HG03354 (cell line): ENCODE measurements around the gene BHMT2.

ENCODE experiments used
- ATAC-seq: cut with Tn5 transposase; IDR thresholded peaks from one replicate; pipeline ENCODE4 v1.9.1; 2021; ENCODE audit warnings: mild to moderate bottlenecking; ENCODE audit not compliant: unreplicated experiment, poor library complexity, severe bottlenecking

The BHMT2 gene

DNA sequence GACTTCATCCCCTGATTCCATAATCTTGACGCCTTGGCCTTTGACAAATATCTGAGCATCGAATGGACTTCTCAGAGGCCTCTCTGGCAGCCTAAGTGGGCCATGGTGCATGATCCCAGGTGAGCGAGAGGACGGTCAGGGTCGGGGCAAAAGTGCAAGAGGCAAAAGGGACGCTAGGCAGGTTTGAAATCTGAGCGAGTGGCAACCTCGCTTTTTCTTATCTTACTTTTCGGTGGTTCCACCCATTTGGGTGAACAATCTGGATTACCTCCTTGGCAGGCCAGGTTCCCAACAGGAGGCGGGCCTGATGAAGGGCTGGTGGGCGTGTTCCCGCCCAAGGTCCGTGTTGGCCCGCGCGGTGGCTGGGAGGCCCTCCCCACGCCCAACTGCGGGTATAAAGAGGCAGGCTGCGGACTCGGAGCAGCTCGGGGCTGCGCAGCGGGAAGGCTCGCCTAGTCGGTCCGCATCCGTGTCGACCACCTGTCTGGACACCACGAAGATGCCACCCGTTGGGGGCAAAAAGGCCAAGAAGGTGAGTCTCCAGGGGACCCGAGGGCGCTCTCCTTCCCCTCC lies 41.9 kb downstream of the BHMT2 start, which contains the start of gene BHMT:
BHMT (plus strand) TSS at position 423 of the 573 bp plus-strand sequence; CDS start at position 500, 77 bp downstream.
- no peak for ATAC-seq

DNA sequence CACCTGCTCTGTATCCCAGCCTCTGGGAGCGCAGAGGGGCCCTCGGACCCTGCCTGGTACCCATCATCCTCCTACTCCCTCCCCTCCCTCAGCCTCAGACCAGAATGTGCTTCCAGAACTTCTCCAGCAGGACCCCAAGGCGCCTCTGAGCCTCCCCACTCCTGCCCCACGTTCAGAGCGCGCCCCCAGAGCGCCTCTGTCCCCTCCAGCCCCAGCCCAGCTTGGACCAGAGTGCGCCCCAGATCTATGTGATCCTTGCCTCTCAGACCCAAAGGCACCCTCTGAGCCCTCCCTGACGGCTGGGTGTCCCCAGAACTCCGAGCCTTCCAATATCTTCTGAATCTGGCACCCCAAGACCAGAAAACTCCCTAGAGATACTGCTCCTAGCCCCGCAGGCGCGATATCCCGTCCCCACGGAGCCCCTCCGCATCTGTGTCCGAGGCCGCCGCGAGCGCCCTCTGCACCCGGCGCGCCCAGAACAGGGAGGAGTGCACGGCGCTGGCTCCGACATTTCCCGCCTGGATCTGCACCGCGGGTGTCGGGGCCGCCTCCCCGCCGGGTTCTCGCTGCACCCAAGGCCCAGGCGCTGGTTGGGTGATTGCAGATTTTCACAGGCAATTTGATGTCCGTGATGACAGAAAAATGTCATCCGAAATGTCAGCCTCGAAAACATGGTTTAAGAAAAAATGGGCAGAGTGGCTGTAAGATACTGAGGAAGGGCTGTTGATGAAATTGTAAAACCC lies 42.6 kb downstream of the BHMT2 start:
- ATAC-seq: no peak

DNA sequence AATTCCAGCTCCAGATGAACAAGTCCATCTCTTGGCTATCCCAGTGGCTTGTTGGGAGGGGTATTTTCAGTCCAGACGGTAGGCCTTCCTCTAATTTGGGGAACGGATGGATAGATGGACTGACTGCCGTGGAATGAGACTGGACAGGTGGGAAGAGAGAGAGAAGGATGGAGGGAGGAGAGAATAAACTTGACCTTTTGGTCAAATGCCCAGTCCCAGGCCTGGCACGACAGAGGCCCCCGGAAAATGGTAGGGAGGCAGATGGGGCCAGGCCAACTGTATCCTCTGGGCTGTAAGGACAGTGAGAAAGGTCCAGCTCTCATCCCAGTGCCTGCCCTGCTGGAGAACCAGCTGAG lies 43.1 kb downstream of the BHMT2 start:
- no peak for ATAC-seq

DNA sequence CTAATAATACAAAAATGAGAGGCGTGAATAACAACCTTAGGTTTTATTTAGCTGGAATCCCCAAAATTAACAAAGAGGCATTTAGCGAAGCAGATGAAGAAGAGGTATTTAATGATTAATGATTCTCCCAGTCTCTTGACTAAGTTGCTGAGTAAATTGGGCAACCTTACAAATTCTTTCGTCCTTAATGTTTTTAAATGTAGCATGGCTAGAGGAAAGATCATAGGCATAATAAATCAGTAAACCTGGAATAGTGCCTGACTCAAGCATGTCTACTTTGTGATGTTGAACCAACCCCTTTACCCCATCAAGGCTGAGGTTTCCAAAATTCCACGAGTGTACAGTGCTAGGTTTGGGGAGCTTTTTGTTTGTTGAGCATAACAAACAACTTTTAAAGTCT lies 49.9 kb downstream of the BHMT2 start:
- ATAC-seq: no peak

DNA sequence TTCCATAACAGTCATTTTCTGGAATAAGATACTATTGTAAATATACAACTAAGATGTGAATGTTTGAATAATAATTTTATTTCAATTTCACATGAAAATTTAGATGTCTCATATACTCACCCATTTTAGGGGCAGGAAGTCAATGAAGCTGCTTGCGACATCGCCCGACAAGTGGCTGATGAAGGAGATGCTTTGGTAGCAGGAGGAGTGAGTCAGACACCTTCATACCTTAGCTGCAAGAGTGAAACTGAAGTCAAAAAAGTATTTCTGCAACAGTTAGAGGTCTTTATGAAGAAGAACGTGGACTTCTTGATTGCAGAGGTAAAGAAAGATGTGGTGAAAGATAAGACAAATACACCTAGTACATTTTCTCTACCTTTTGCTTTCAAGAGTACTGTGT lies 50.7 kb downstream of the BHMT2 start:
- no peak for ATAC-seq

DNA sequence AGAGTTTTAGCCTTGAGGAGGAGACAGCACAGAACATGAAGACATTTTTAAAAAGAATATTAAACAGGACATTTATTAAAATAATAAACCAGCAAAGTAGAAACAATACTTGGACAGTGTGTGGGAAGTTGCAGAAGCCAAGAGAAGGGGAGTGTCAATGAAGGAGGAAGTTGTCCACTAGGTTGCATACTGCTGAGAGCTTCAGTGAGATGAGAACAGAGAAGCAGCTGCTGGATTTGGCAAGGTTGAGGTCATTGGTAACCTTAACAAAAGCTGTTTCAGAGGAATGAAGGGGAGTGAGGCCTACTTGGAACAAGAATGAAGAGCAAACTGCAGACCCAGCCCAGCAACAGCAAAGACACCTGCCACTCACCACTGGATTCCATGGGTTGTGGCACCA lies 53.4 kb downstream of the BHMT2 start:
- no peak for ATAC-seq

DNA sequence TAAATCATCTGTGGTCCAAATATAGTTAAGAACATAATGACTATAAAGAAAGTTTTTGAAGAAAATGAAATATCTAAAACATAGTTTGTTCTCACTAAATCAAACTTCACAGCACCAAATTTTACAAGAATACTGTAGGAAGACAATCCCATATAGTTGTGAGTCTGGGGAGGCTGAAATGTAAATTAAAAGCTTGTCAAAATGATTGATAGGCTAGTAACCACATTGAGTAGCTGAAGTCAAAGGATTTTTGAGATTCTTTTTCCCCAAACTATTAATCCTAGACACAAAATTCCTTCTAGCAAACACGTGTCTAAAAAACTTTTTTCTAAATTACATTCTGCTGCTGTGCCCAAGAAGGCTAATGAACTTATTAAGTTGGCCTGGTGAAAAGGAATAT lies 55.0 kb downstream of the BHMT2 start:
- no peak for ATAC-seq

DNA sequence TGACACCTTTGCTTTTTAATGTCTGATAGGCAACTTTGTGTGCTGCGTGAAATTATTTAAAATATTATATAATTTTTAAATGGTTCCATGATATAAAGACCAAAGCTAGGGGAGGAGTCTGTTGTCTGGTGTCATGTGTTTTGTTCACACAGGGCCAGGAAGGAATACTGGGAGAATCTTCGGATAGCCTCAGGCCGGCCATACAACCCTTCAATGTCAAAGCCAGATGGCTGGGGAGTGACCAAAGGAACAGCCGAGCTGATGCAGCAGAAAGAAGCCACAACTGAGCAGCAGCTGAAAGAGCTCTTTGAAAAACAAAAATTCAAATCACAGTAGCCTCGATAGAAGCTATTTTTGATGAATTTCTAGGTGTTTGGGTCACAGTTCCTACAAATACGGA lies 61.2 kb downstream of the BHMT2 start:
- no peak for ATAC-seq

DNA sequence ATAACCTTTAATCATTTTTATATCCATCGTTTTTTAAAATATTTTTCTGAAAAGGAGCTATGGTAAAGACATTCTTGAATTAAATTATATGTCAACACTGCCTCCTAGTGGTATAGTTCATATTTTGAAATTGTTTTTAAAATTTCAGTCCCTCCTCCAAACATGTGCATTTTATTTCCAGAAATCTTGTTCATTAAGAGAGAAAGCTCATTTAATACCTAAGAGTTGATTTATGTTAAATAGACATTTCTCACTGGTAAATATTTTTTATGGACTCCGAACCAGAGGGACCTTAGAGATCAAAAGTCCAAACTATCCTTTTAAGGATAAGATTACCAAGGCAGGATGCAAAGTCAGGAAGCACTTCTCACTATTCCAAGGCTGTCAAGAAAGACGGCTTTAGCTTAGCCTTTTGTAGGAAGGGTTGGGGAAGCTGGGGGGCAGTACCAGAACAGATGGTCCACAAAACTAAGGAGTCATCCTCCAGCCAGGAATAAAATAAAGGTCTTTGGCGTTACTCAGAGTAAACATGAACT lies 63.6 kb downstream of the BHMT2 start:
- no peak for ATAC-seq

DNA sequence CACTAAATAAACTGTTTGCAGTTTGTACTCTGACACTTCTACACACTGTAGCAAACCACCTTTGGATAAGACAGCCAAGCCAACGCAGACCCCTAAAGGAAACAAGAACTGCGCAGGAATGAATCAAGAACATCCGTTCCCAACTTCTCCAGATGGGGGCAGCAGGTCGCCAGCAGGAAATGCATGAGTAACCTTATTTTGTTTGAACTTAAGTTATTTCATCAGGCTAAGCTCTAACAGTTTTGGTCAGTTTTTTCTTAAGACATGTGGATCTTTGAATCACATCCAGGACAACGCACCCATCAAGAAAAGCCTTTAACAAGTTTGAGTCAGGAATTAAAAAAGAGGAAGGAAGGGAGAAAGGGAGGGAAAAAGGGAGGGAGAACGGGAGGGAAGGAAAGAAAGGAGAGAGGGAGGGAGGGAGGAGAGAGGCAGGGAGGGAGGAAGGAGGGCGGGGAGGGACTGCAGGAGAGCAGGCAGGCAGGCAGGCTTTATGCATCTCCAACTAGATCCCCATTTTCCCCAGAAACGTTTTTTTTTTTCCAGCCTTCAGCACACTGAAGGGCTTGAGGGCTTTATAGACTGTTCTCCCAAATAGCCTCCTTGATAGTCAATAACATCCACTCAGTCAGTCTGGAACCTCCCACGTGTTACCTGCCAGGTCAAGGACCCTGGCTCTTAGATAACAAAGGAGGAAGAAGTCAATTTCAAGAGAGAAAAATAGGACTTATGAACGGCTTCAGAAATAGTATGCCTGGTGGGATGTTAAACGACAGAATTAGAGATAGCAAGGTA lies 64.3 kb downstream of the BHMT2 start:
- ATAC-seq: no peak

DNA sequence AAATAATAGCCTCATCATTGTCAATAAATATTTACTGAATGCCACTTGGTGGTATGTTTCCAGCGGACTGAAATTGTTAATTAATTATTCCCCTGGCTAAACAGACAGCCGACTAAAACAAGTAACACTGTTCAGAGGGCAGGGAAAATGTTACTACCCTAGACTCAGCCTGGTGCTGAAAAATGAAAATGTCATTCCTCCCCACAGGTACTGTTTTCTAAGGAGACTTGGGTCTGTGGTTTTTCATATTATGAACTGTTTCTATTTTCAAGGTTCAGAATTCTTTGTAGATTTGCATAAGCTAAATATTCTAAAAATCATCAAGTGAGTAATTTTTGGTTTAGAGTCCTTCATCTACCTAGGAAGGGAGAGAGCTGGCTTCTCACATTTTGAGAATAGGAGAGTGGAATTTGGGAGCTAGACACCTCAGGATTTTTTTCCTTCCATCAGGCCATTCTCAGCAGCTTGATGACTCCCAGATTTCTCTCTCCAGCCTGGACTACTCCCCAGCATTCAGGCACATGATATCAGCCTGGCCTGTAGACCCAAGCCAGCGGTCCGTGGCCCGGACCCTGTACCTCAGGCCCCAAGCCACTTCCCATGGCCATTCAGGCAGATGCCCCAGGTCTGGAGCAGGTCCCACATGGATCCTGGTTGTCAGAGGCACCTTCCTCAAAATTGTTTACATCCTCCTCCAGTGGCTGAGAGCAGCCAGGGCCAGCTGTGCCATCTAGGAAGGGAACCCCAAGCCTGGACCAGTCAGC lies 66.4 kb downstream of the BHMT2 start:
- no peak for ATAC-seq

DNA sequence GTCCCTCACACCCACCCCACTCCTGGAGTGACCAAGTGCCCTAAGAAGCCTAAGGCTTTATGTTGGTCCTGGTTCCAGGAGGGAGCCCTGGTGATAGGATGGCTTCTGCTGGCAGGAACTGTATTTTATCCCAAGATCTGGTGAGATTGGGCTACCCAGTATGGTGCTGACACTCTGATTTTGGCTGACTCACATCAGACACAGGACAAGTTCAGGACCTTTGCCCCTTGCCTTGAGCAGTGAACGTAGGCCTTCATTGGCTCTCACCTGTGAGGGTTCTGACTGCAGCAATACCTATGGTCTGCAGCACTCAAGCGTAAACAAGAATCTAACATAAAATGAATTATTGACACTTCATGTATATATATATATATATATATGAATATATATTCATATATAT lies 67.1 kb downstream of the BHMT2 start:
- no peak for ATAC-seq
